GM12892 (cell line): ENCODE results near the gene LRRC61.

ENCODE experiments used
- POLR2A ChIP-seq: IDR thresholded peaks from 2 replicates; pipeline ENCODE4 v1.6.1; 2011; ENCODE audit warnings: low read depth, low read length, control low read depth
- POLR2AphosphoS5 ChIP-seq: IDR thresholded peaks from 2 replicates; pipeline ENCODE4 v1.6.1; 2011; ENCODE audit warnings: low read depth, low read length, control low read depth
- TAF1 ChIP-seq: IDR thresholded peaks from 2 replicates; pipeline ENCODE4 v1.6.1; 2011; ENCODE audit warnings: low read depth, mild to moderate bottlenecking, control low read depth, low read length, borderline replicate concordance

- TF ChIP-seq TAF1 = no peak
- no peak for TF ChIP-seq POLR2AphosphoS5
- TF ChIP-seq POLR2A = 0 out of 2 replicates have a peak, but pooled peaks have one; percentile 36
These were observed 55.1 kb downstream of the LRRC61 start for GRCh38 chr7:150378115-150378852.
